HepG2 (cell line): ENCODE data around the gene DDX23. TPM values are rescaled to one million over a fixed set of nuclear protein-coding genes. Genes with fewer than 3 reads are reported as not detected.

Source experiments
- ATAC-seq: fragments of 200-7000 bp; cut with Tn5 transposase; 3 replicates; pipeline ENCODE4 v1.9.1; 2020; ENCODE audit warnings: mild to moderate bottlenecking, moderate library complexity
- BruUV-seq: library from RNA; stranded (reverse); fragments of 400-500 nt; replicated peaks from 2 replicates; lab custom pipeline; 2021; lab: Mats Ljungman, UMichigan
- CTCF ChIA-PET: fragments of 300-600 bp; formaldehyde crosslinking; extraction: SDS; loops from one replicate; lab custom pipeline; 2021; ENCODE audit warnings: low total read pairs, inconsistent platforms, low intra/inter-chr PET ratio; lab: Yijun Ruan, JAX
- POLR2A ChIA-PET: fragments of 350-600 bp; sonication (Branson Sonifier 250); formaldehyde crosslinking; loops from one replicate; lab custom pipeline; 2020; ENCODE audit warnings: antibody characterized with exemption, inconsistent platforms; lab: Yijun Ruan, JAX
- DNase-seq: peaks from one replicate; pipeline ENCODE4 v3.0.0-alpha.2; 2015; ENCODE audit warnings: low spot score
- FAIRE-seq: peaks from 3 replicates; lab custom pipeline; 2011; peaks lifted over from hg19 to GRCh38; lab: Jason Lieb, UNC
- H2AFZ ChIP-seq: one replicate; pipeline ENCODE4 v1.6.1; 2011; ENCODE audit warnings: low read length, inconsistent platforms
- H3K27ac ChIP-seq: fragments of 300-600 bp; 3 replicates; pipeline ENCODE4 v1.8.0; 2011; ENCODE audit warnings: mixed run types, mild to moderate bottlenecking, mixed read lengths, low read length, inconsistent platforms; ENCODE audit not compliant: insufficient read depth; ENCODE audit errors: extremely low read length
- H3K27me3 ChIP-seq, 2 experiments: fragments of 200-600 bp in 1 of 2; 2 replicates in 1 of 2; 3 replicates in 1 of 2; pipeline versions ENCODE4 v1.6.0 to v1.8.0; 2011; ENCODE audit warnings: low read length in 2 of 2, mild to moderate bottlenecking in 2 of 2, moderate library complexity in 2 of 2, inconsistent platforms in 1 of 2; ENCODE audit not compliant: insufficient read depth in 2 of 2, control insufficient read depth in 1 of 2
- H3K36me3 ChIP-seq, 2 experiments: fragments of 200-600 bp in 1 of 2; replicated peaks in 1 of 2; 2 replicates in 1 of 2; 3 replicates in 1 of 2; pipeline versions ENCODE4 v1.5.1 to v1.8.0; 2011; ENCODE audit warnings: low read length in 2 of 2, inconsistent platforms in 1 of 2; ENCODE audit not compliant: insufficient read depth in 2 of 2, control insufficient read depth in 1 of 2
- H3K4me1 ChIP-seq: 2 replicates; pipeline ENCODE4 v1.5.1; 2012; ENCODE audit warnings: low read length, inconsistent platforms; ENCODE audit not compliant: insufficient read depth
- H3K4me2 ChIP-seq: 2 replicates; pipeline ENCODE4 v1.6.0; 2011; ENCODE audit warnings: low read depth, low read length, inconsistent platforms
- H3K4me3 ChIP-seq, 3 experiments: fragments of 200-600 bp in 1 of 3; sonication (generic), shearing (Covaris generic) in 1 of 3; replicated peaks in 1 of 3; 2 replicates each; pipeline ENCODE4 v1.5.1; 2011 to 2016; ENCODE audit warnings: low read length in 3 of 3, inconsistent platforms in 2 of 3, low read depth in 2 of 3, mild to moderate bottlenecking in 2 of 3, control low read depth in 1 of 3, mixed read lengths in 1 of 3; ENCODE audit not compliant: insufficient read depth in 1 of 3
- H3K79me2 ChIP-seq: one replicate; pipeline ENCODE4 v1.6.1; 2011; ENCODE audit warnings: low read length, inconsistent platforms; ENCODE audit not compliant: insufficient read depth
- H3K9ac ChIP-seq: 2 replicates; pipeline ENCODE4 v1.6.0; 2011; ENCODE audit warnings: mild to moderate bottlenecking, low read depth, low read length, inconsistent platforms; ENCODE audit not compliant: insufficient read depth
- H3K9me3 ChIP-seq: 2 replicates; pipeline ENCODE4 v1.5.1; 2012; ENCODE audit warnings: mild to moderate bottlenecking, low read length
- H4K20me1 ChIP-seq: 2 replicates; pipeline ENCODE4 v1.6.0; 2011; ENCODE audit warnings: inconsistent platforms, mild to moderate bottlenecking, low read length, moderate library complexity; ENCODE audit not compliant: insufficient read depth
- ARID4A ChIP-seq: sonication (generic); formaldehyde crosslinking; IDR thresholded peaks from 2 replicates; pipeline ENCODE4 v1.5.0; 2020; ENCODE audit warnings: mild to moderate bottlenecking, missing genetic modification reagents, borderline replicate concordance
- CBX5 ChIP-seq: sonication (generic); formaldehyde crosslinking; IDR thresholded peaks from 2 replicates; pipeline ENCODE4 v1.4.0; 2020; ENCODE audit warnings: missing genetic modification reagents, borderline replicate concordance
- DMAP1 ChIP-seq: IDR thresholded peaks from 2 replicates; pipeline ENCODE4 v1.6.1; 2016
- ELF4 ChIP-seq: sonication (generic); formaldehyde crosslinking; IDR thresholded peaks from 2 replicates; pipeline ENCODE4 v1.5.0; 2020; ENCODE audit warnings: missing genetic modification reagents, mild to moderate bottlenecking, moderate library complexity, borderline replicate concordance
- FOXC1 ChIP-seq: sonication (generic); formaldehyde crosslinking; IDR thresholded peaks from 2 replicates; pipeline ENCODE4 v1.8.0; 2022; ENCODE audit warnings: mild to moderate bottlenecking, missing genetic modification reagents, borderline replicate concordance
- HDAC2 ChIP-seq: sonication (generic); formaldehyde crosslinking; IDR thresholded peaks from 2 replicates; pipeline ENCODE4 v1.4.0; 2020; ENCODE audit warnings: missing genetic modification reagents
- MLLT10 ChIP-seq: sonication (generic); formaldehyde crosslinking; IDR thresholded peaks from 2 replicates; pipeline ENCODE4 v1.4.0; 2020; ENCODE audit warnings: missing genetic modification reagents
- PATZ1 ChIP-seq: sonication (generic); formaldehyde crosslinking; IDR thresholded peaks from 2 replicates; pipeline ENCODE4 v1.4.0; 2020; ENCODE audit warnings: missing genetic modification reagents
- PHF21A ChIP-seq: sonication (generic); formaldehyde crosslinking; IDR thresholded peaks from 2 replicates; pipeline ENCODE4 v1.5.0; 2020; ENCODE audit warnings: mild to moderate bottlenecking, missing genetic modification reagents
- TEAD3 ChIP-seq: optimal IDR thresholded peaks from 2 replicates; pipeline ENCODE3; 2016; ENCODE audit warnings: borderline replicate concordance
- ZBTB14 ChIP-seq: sonication (generic); formaldehyde crosslinking; IDR thresholded peaks from 2 replicates; pipeline ENCODE4 v1.4.0; 2020; ENCODE audit warnings: missing genetic modification reagents
- ZNF101 ChIP-seq: sonication (generic); formaldehyde crosslinking; IDR thresholded peaks from 2 replicates; pipeline ENCODE4 v1.4.0; 2020; ENCODE audit warnings: mild to moderate bottlenecking, low read depth, missing genetic modification reagents, borderline replicate concordance
- ZNF441 ChIP-seq: sonication (generic); formaldehyde crosslinking; IDR thresholded peaks from 2 replicates; pipeline ENCODE4 v1.7.0; 2021; ENCODE audit warnings: missing genetic modification reagents, borderline replicate concordance
- WGBS: methylation state at CpG from one replicate; pipeline ENCODE4 v1.1.6; 2017; ENCODE audit warnings: low lambda C conversion rate; 5-methylcytosine and 5-hydroxymethylcytosine counted together
- in situ Hi-C: cut with HindIII; loops from 2 replicates; pipeline ENCODE4 v1.10.0; 2017; ENCODE audit warnings: low pct_unique_long_range_greater_than_20kb; ENCODE audit not compliant: extremely low pct_ligation_motif_present
- intact Hi-C: fragments of 100-400 bp; cut with micrococcal nuclease; formaldehyde crosslinking; loops from one replicate; pipeline ENCODE4 v1.10.0; 2022; ENCODE audit not compliant: unreplicated experiment
- polyA plus RNA-seq, 8 experiments: library from polyadenylated mRNA; depleted of rRNA in 3 of 8; stranded (reverse) in 7 of 8; unstranded in 1 of 8; fragments of >200 nt; fragmentation: Illumina TruSeq in 4 of 8; extraction: Trizol in 4 of 8; gene quantifications; 2 replicates each; pipeline versions ENCODE4 v1.2.1 to v1.2.3, GENCODE V29; 2011 to 2016; ENCODE audit warnings: low read depth in 4 of 8, missing spikeins in 1 of 8, mixed read lengths in 1 of 8; ENCODE audit not compliant: insufficient read depth in 1 of 8
- total RNA-seq, 5 experiments: library from RNA; depleted of rRNA; stranded (reverse); fragments of >200 nt; fragmentation: Illumina TruSeq; extraction: Trizol; gene quantifications; 2 replicates each; pipeline ENCODE4 v1.2.3, GENCODE V29; 2016; ENCODE audit warnings: low read depth in 1 of 5

DDX23 gene
- total and polyA plus RNA-seq, 2 of the 13 experiments (the other 11 are each of a cell fraction or from before 2014, with no cell fraction given), result 35.7 to 90.0 TPM

GRCh38 chr12:48787791-48788523 is 64.0 kb downstream of the DDX23 start (continued):
- TF ChIP-seq ARID4A, result 0 out of 2 replicates have a peak, but pooled peaks have one; percentile 1
- TF ChIP-seq DMAP1 (CRISPR knock-in tag), result 0 out of 2 replicates have a peak, but pooled peaks have one; percentile 26

- no peak for ATAC-seq
- intact Hi-C loops (no loop called here), in situ Hi-C loops (no loop called here)
- ChIA-PET POLR2A (no interaction called here), CTCF (no interaction called here)
- no peak for FAIRE-seq
- peak overlapping the region in 1 of 3 experiments; percentile 90; a peak in 3 of 6 replicates for H3K4me3 ChIP-seq
- H3K4me1 ChIP-seq, result peaks cover 29% of the 10 kb centered on the region
- H3K27me3 ChIP-seq, result no peaks in the 10 kb centered on the region
- H3K4me2 ChIP-seq, result peak overlapping the region; percentile 90
- H3K9me3 ChIP-seq, result no peaks in the 10 kb centered on the region
- WGBS, result 90% methylated on average over 7 of the region's 7 CpGs
- H3K36me3 ChIP-seq, result 0 out of 5 replicates have a peak, but pooled peaks cover 0 to 8% of the 10 kb centered on the region in 2 experiments
- no peak overlapping the region for H3K27ac ChIP-seq
- DNase-seq, result no peak
- peaks cover 3% of the 10 kb centered on the region for H3K79me2 ChIP-seq
- H2AFZ ChIP-seq, result no peak overlapping the region
- H3K9ac ChIP-seq, result 0 out of 2 replicates have a peak overlapping the region, but pooled peaks have one; percentile 73
- H4K20me1 ChIP-seq, result no peaks in the 10 kb centered on the region
- BruUV-seq, result TSS peak; percentile 65
- no peak for TF ChIP-seq MLLT10 (CRISPR knock-in tag)
- no peak for TF ChIP-seq ZNF441 (CRISPR knock-in tag)
- no peak for TF ChIP-seq ZNF101 (CRISPR knock-in tag)
- no peak for TF ChIP-seq HDAC2 (CRISPR knock-in tag)
- TF ChIP-seq PATZ1, result no peak
- TF ChIP-seq FOXC1, result no peak
- no peak for TF ChIP-seq ELF4 (CRISPR knock-in tag)
- TF ChIP-seq ZBTB14 (CRISPR knock-in tag), result no peak
- TF ChIP-seq TEAD3 (CRISPR knock-in tag), result no peak
- TF ChIP-seq PHF21A, result no peak
- TF ChIP-seq CBX5 (CRISPR knock-in tag), result no peak
Measured at GRCh38 chr12:48786591-48787544, 65.1 kb downstream of the DDX23 start.
